Measurements from ENCODE around the gene NAV2. TPM values are rescaled to one million over a fixed set of nuclear protein-coding genes. Genes with fewer than 3 reads are reported as not detected.

The NAV2 gene
- polyA plus RNA-seq, 3 donors, result not detected

DNA sequence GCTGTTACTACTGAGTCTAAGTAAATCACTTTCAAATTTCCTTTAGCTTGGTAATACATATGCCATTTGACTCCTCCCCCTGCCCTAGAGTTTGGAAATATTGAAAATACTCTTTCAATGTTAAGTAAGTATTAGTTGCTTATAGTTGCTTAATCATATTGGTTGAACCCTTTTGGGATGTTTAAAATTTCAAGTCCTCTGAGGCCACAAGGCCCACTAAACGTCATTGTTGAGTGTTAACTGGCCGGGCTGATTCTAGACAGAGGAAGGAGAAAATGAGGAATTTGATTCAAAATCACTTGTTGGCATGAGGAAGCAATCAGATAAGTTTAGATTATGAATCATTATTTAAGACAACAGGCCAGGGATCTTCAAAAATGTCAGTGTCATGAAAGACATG lies 8.5 kb downstream of the NAV2 start:
- peak overlapping the region in 1 of 7 donors; percentile 52 for H3K27ac Mint-ChIP-seq
- no peak overlapping the region for H3K4me2 ChIP-seq (replicated peaks; ENCODE audit: extremely low read depth, low read length, poor library complexity, severe bottlenecking)
- H3K27me3 ChIP-seq (ENCODE audit: control insufficient read depth in 2 of 2, insufficient read depth in 2 of 2, low read length in 2 of 2), result peaks cover 2 to 5% of the 10 kb centered on the region in 2 donors
- H3K4me3 ChIP-seq (replicated peaks in 1 of 3; ENCODE audit: low read depth in 2 of 3, low read length in 3 of 3), result no peak overlapping the region
- H3K27ac ChIP-seq (ENCODE audit: low read depth in 1 of 2, low read length in 2 of 2), result no peak overlapping the region
- H3K9me3 ChIP-seq (replicated peaks in 1 of 2; ENCODE audit: control insufficient read depth in 1 of 2, insufficient read depth in 1 of 2, low read length in 2 of 2), result no peaks in the 10 kb centered on the region
- no peaks in the 10 kb centered on the region for H3K4me1 ChIP-seq (ENCODE audit: control insufficient read depth in 1 of 2, insufficient read depth in 2 of 2, low read length in 2 of 2)
- no peak overlapping the region for H3K4me3 Mint-ChIP-seq
- TF ChIP-seq, protein P1, sequence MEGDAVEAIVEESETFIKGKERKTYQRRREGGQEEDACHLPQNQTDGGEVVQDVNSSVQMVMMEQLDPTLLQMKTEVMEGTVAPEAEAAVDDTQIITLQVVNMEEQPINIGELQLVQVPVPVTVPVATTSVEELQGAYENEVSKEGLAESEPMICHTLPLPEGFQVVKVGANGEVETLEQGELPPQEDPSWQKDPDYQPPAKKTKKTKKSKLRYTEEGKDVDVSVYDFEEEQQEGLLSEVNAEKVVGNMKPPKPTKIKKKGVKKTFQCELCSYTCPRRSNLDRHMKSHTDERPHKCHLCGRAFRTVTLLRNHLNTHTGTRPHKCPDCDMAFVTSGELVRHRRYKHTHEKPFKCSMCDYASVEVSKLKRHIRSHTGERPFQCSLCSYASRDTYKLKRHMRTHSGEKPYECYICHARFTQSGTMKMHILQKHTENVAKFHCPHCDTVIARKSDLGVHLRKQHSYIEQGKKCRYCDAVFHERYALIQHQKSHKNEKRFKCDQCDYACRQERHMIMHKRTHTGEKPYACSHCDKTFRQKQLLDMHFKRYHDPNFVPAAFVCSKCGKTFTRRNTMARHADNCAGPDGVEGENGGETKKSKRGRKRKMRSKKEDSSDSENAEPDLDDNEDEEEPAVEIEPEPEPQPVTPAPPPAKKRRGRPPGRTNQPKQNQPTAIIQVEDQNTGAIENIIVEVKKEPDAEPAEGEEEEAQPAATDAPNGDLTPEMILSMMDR (IDR thresholded peaks at IDR 0.05), result no peak
- no peaks in the 10 kb centered on the region for H3K36me3 ChIP-seq (replicated peaks in 1 of 2; ENCODE audit: control insufficient read depth in 1 of 2, insufficient read depth in 2 of 2, low read length in 2 of 2)
- intact Hi-C loops (cut with micrococcal nuclease), result no loop called here
- H3K4me1 Mint-ChIP-seq, result peaks cover 4% of the 10 kb centered on the region
- H3K79me2 ChIP-seq (ENCODE audit: insufficient read depth, low read length), result no peaks in the 10 kb centered on the region
- DNase-seq, result peak in 1 of 3 donors; percentile 19
- no peaks in the 10 kb centered on the region for H3K36me3 Mint-ChIP-seq
- H3K9ac ChIP-seq (ENCODE audit: insufficient read depth, low read length, poor library complexity, severe bottlenecking), result no peak overlapping the region
- WGBS (ENCODE audit: insufficient coverage), result no CpG with 5 or more reads among the region's 2 CpGs
- no peaks in the 10 kb centered on the region for H4K20me1 ChIP-seq (ENCODE audit: insufficient read depth, low read length)
- H3K9me3 Mint-ChIP-seq, result peaks cover 0 to 1% (median 0%) of the 10 kb centered on the region in 7 donors
- H2AFZ ChIP-seq (ENCODE audit: insufficient read depth, low read depth, low read length, poor library complexity, severe bottlenecking), result no peak overlapping the region
- H3K27me3 Mint-ChIP-seq (ENCODE audit: low read depth in 3 of 3), result peaks cover 9 to 26% (median 14%) of the 10 kb centered on the region in 3 donors

DNA sequence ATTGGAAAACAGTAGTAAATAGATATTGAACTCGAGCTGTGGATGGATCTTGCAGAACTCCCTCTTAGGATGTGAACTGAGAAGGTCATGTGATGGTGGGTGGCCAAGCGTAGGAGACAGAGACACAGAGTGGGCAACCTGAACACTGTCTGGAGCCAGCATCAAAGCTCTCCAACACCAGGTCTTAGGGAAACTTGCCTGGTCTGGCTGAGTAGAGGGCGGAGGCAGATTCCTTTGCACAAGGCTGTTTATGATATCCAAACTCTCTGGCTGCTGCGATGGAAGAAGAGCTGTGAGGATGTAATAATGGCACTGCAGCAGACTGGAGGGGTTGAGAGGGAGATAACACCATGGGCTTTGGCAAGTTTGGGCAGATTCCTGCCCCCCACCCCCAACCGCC lies 10.1 kb downstream of the NAV2 start:
- Histone ChIP-seq H3K27ac (ENCODE audit: low read depth in 1 of 2, low read length in 2 of 2) (no peak overlapping the region), H3K36me3 (replicated peaks in 1 of 2; ENCODE audit: control insufficient read depth in 1 of 2, insufficient read depth in 2 of 2, low read length in 2 of 2) (no peaks in the 10 kb centered on the region), H3K9ac (ENCODE audit: insufficient read depth, low read length, poor library complexity, severe bottlenecking) (no peak overlapping the region), H3K9me3 (replicated peaks in 1 of 2; ENCODE audit: control insufficient read depth in 1 of 2, insufficient read depth in 1 of 2, low read length in 2 of 2) (no peaks in the 10 kb centered on the region), H3K4me2 (replicated peaks; ENCODE audit: extremely low read depth, low read length, poor library complexity, severe bottlenecking) (no peak overlapping the region), H2AFZ (ENCODE audit: insufficient read depth, low read depth, low read length, poor library complexity, severe bottlenecking) (no peak overlapping the region), H3K4me1 (ENCODE audit: control insufficient read depth in 1 of 2, insufficient read depth in 2 of 2, low read length in 2 of 2) (no peaks in the 10 kb centered on the region), H3K27me3 (ENCODE audit: control insufficient read depth in 2 of 2, insufficient read depth in 2 of 2, low read length in 2 of 2) (peaks cover 0 to 2% of the 10 kb centered on the region in 2 donors), H3K4me3 (replicated peaks in 1 of 3; ENCODE audit: low read depth in 2 of 3, low read length in 3 of 3) (no peak overlapping the region), H3K79me2 (ENCODE audit: insufficient read depth, low read length) (no peaks in the 10 kb centered on the region), H4K20me1 (ENCODE audit: insufficient read depth, low read length) (no peaks in the 10 kb centered on the region)
- intact Hi-C loops (cut with micrococcal nuclease), result no loop called here
- 89% methylated on average over 1 of the region's 5 CpGs for WGBS (ENCODE audit: insufficient coverage)
- TF ChIP-seq, protein P1 (IDR thresholded peaks at IDR 0.05), result no peak
- H3K36me3 Mint-ChIP-seq, result no peaks in the 10 kb centered on the region
- no peak overlapping the region for H3K27ac Mint-ChIP-seq
- no peak for DNase-seq
- no peak overlapping the region for H3K4me3 Mint-ChIP-seq
- peaks cover 8 to 13% (median 10%) of the 10 kb centered on the region in 3 donors for H3K27me3 Mint-ChIP-seq (ENCODE audit: low read depth in 3 of 3)
- H3K9me3 Mint-ChIP-seq, result peaks cover 0 to 1% (median 0%) of the 10 kb centered on the region in 7 donors
- H3K4me1 Mint-ChIP-seq, result peaks cover 4% of the 10 kb centered on the region

Data from CD14-positive monocyte (primary cell).